ACC112 (cell line): ENCODE results near the gene KIF21A.

Source experiments
- H2AFZ ChIP-seq: fragments of 200-600 bp; sonication (generic); one replicate; pipeline ENCODE4 v1.6.0; 2017; ENCODE audit warnings: antibody characterized with exemption, low read length; ENCODE audit not compliant: unreplicated experiment
- H3K27ac ChIP-seq: fragments of 200-600 bp; sonication (generic); 2 replicates; pipeline ENCODE4 v1.5.1; 2014; ENCODE audit warnings: low read depth, mild to moderate bottlenecking, antibody characterized with exemption, low read length, moderate library complexity
- H3K27me3 ChIP-seq: fragments of 200-600 bp; sonication (generic); 2 replicates; pipeline ENCODE4 v1.6.1; 2014; ENCODE audit warnings: mild to moderate bottlenecking, antibody characterized with exemption, low read length, moderate library complexity, mixed read lengths; ENCODE audit not compliant: insufficient read depth
- H3K36me3 ChIP-seq: fragments of 200-600 bp; sonication (generic); 2 replicates; pipeline ENCODE4 v1.6.1; 2016; ENCODE audit warnings: mild to moderate bottlenecking, antibody characterized with exemption, low read length, moderate library complexity, mixed read lengths; ENCODE audit not compliant: insufficient read depth
- H3K4me1 ChIP-seq: fragments of 200-600 bp; sonication (generic); one replicate; pipeline ENCODE4 v1.6.1; 2016; ENCODE audit warnings: low read length, mixed read lengths; ENCODE audit not compliant: insufficient read depth, unreplicated experiment, control insufficient read depth
- H3K4me3 ChIP-seq: fragments of 200-600 bp; sonication (generic); 2 replicates; pipeline ENCODE4 v1.5.1; 2014; ENCODE audit warnings: mild to moderate bottlenecking, low read depth, low read length
- H3K79me2 ChIP-seq: fragments of 200-600 bp; sonication (generic); one replicate; pipeline ENCODE4 v1.6.0; 2016; ENCODE audit warnings: low read length; ENCODE audit not compliant: control insufficient read depth, unreplicated experiment, insufficient read depth

The KIF21A gene

GRCh38 chr12:39348523-39348922, 94.4 kb downstream of the KIF21A start:
- no peaks in the 10 kb centered on the region for H3K4me1 ChIP-seq

DNA sequence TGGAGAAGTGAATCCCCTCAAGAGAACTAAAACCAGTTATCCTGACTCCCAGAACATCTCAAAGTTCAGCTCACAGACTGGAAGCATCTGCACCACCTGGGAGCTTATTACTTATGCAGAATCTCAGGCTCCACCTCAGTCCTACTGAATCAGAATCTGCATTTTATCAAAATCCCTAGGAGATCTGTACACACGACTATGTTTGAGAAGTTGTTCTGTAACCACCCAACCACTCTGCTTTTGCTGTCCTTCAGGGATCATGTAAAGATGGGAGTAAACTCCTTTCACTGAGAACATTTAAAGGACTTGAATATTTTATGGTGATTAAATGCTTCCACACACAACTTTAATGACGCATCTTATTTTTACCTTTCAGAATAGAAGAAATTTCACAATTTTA, 98.0 kb downstream of the KIF21A start:
- Histone ChIP-seq H3K79me2 (no peaks in the 10 kb centered on the region), H3K4me1 (peaks cover 5% of the 10 kb centered on the region), H3K27ac (no peak overlapping the region), H3K36me3 (no peaks in the 10 kb centered on the region), H3K27me3 (no peaks in the 10 kb centered on the region), H2AFZ (no peak overlapping the region), H3K4me3 (no peak overlapping the region)

More at GRCh38 chr12:39348523-39348922, 94.4 kb downstream of the KIF21A start:
- Histone ChIP-seq H2AFZ (no peak overlapping the region), H3K27ac (no peak overlapping the region), H3K4me3 (no peak overlapping the region), H3K36me3 (no peaks in the 10 kb centered on the region), H3K27me3 (no peaks in the 10 kb centered on the region), H3K79me2 (no peaks in the 10 kb centered on the region)

- Histone ChIP-seq H3K79me2 (no peaks in the 10 kb centered on the region), H3K4me3 (no peak overlapping the region), H3K27ac (no peak overlapping the region), H3K4me1 (peaks cover 5% of the 10 kb centered on the region), H3K27me3 (no peaks in the 10 kb centered on the region), H2AFZ (no peak overlapping the region), H3K36me3 (no peaks in the 10 kb centered on the region)
Observed at GRCh38 chr12:39343665-39344064, 99.3 kb downstream of the KIF21A start.

DNA sequence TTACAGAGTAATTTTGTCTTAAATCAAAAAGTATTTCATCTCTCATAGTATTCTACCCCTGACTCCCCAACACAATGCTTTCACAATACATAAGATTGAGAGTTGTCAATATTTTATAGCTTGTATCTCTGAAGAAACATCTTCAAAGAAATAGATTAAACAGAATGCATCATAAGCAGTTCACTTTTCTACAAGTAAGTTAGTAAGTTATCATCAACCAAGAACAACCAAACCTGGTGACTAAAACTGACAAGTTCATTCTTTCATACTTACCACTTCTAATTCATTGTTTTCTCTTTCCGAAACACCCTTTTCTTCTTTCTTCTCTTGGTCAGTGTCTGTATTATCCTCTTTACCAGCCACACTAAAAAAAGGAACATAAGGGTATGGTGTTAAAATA, 101.2 kb downstream of the KIF21A start:
- H3K4me1 ChIP-seq: peaks cover 5% of the 10 kb centered on the region

DNA sequence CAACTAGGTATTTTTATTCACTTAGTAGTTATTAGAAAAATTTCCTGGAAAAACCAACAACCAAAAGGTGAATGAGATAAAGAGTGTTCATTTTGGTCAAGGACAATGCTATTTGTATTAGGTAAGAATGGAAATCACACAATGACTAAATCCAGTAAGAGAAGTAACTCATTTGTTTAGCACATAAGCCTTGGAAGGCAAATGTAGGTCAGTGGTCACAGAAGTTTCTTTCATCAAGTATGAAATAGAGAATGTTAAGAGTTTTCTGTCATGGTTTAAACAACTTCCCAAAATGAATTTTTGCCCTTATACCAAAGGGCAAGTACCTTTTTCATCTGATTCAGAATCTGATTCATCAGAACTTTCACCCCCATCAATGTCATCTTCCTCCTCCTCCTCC, 101.7 kb downstream of the KIF21A start:
- no peak overlapping the region for H3K4me3 ChIP-seq
- no peaks in the 10 kb centered on the region for H3K36me3 ChIP-seq
- H2AFZ ChIP-seq: no peak overlapping the region
- no peaks in the 10 kb centered on the region for H3K27me3 ChIP-seq
- H3K79me2 ChIP-seq: no peaks in the 10 kb centered on the region
- peaks cover 5% of the 10 kb centered on the region for H3K4me1 ChIP-seq
- no peak overlapping the region for H3K27ac ChIP-seq

More for the DNA sequence above, 101.2 kb downstream of the KIF21A start:
- Histone ChIP-seq H3K27me3 (no peaks in the 10 kb centered on the region), H3K36me3 (no peaks in the 10 kb centered on the region), H3K4me3 (no peak overlapping the region), H2AFZ (no peak overlapping the region), H3K79me2 (no peaks in the 10 kb centered on the region), H3K27ac (no peak overlapping the region)

GRCh38 chr12:39332661-39333175, 110.2 kb downstream of the KIF21A start:
- Histone ChIP-seq H3K27me3 (no peaks in the 10 kb centered on the region), H3K4me1 (peaks cover 11% of the 10 kb centered on the region), H3K79me2 (no peaks in the 10 kb centered on the region), H3K4me3 (no peak overlapping the region), H2AFZ (no peak overlapping the region), H3K27ac (no peak overlapping the region), H3K36me3 (peaks cover 8% of the 10 kb centered on the region; the same call in 1 of the 2 replicates)

DNA sequence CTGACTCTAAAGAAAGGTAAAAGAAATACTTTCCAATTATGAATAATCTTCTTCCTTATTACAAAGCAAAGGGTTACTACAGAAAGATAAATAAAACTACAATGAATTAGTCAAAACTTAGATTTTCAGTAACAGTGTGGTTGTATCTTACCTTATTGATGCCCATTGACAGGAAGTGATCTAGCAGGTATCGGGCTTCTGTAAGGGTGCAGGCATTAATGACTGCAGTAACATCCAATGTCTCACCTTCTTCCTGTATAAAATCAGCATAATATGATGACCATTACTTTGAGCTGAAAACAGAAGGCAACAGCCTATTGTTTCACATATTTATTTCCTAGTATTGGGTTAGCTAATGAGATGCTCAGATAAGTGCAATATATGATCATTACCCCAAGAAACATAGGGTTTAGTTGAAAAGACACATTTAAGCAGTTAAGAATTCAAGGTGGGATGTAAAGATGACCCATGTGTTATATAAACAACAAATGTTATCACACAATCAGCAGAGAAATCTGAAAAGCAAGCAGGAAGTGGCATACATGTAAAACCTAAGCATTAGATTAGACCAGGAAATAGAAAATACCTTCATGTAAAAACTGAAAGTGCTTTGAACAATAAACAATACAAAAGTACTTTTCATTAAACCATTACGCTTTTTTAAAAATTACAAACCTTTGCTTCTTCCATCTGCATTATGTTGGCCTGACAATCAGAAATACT, 111.2 kb downstream of the KIF21A start:
- Histone ChIP-seq H2AFZ (no peak overlapping the region), H3K4me1 (peaks cover 11% of the 10 kb centered on the region), H3K79me2 (no peaks in the 10 kb centered on the region), H3K27me3 (no peaks in the 10 kb centered on the region), H3K36me3 (peaks cover 8% of the 10 kb centered on the region; the same call in 1 of the 2 replicates), H3K27ac (no peak overlapping the region), H3K4me3 (no peak overlapping the region)

GRCh38 chr12:39329876-39330275, 113.0 kb downstream of the KIF21A start:
- Histone ChIP-seq H3K27me3 (no peaks in the 10 kb centered on the region), H2AFZ (no peak overlapping the region), H3K4me1 (peaks cover 11% of the 10 kb centered on the region), H3K36me3 (peaks cover 10% of the 10 kb centered on the region; the same call in 1 of the 2 replicates), H3K27ac (no peak overlapping the region), H3K4me3 (no peak overlapping the region), H3K79me2 (no peaks in the 10 kb centered on the region)

GRCh38 chr12:39329018-39329417, 113.9 kb downstream of the KIF21A start:
- Histone ChIP-seq H3K4me3 (no peak overlapping the region), H3K36me3 (peaks cover 10% of the 10 kb centered on the region; the same call in 1 of the 2 replicates), H3K27ac (no peak overlapping the region)

DNA sequence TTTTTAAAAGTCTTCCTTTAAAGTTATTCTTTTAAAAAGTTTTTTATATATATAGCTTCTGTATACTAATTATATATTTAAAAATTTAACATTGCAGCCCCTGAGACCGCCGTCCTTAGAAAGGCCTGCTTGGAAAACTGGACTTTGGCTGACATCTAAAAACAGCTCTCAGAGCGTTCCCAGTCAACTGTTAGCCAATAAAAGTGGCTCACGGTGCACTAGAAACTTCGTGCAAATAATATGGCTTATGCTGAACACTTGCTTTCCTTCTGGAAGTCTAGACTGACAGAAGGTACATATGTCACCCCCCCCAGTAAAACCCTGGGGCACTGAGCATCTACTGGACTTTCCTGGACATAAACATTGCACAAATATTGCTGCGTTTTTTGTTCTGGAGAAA, 115.0 kb downstream of the KIF21A start:
- no peak overlapping the region for H3K4me3 ChIP-seq
- H2AFZ ChIP-seq: no peak overlapping the region
- no peaks in the 10 kb centered on the region for H3K79me2 ChIP-seq
- peaks cover 11% of the 10 kb centered on the region for H3K4me1 ChIP-seq
- no peaks in the 10 kb centered on the region for H3K27me3 ChIP-seq
- H3K27ac ChIP-seq: no peak overlapping the region
- H3K36me3 ChIP-seq: peaks cover 10% of the 10 kb centered on the region; the same call in 1 of the 2 replicates

More at GRCh38 chr12:39329018-39329417, 113.9 kb downstream of the KIF21A start:
- no peak overlapping the region for H2AFZ ChIP-seq
- no peaks in the 10 kb centered on the region for H3K79me2 ChIP-seq
- H3K4me1 ChIP-seq: peaks cover 11% of the 10 kb centered on the region
- no peaks in the 10 kb centered on the region for H3K27me3 ChIP-seq

DNA sequence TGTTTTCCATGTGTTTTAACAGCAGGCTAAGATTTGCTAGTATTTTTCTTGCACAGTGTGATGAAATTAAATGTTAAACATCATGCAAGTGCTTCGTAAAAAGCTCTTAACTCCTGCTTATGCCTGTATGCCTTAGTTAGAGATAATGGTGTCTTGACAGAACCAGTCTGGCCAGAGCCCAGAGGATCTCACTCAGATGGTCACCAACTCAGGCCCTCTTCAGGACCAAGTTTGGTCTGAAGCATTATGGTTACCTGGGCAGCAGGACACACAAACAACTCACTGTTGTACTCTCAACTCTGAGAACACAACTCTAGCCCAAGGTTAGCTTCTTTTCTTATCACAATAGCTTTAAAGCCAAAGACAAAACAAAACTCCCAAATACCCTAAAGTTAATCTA, 115.4 kb downstream of the KIF21A start:
- Histone ChIP-seq H3K4me1 (peaks cover 11% of the 10 kb centered on the region), H3K4me3 (no peak overlapping the region), H3K79me2 (no peaks in the 10 kb centered on the region), H3K36me3 (peaks cover 10% of the 10 kb centered on the region; the same call in 1 of the 2 replicates), H3K27me3 (no peaks in the 10 kb centered on the region), H3K27ac (no peak overlapping the region), H2AFZ (no peak overlapping the region)
